Myometrial cell (primary cell): ENCODE data around the gene NAALADL2. TPM values are rescaled to one million over a fixed set of nuclear protein-coding genes. Genes with fewer than 3 reads are reported as not detected.

Experiments
- total RNA-seq: library from RNA; depleted of rRNA; stranded (reverse); fragments of >200 nt; gene quantifications from 2 replicates; pipeline ENCODE4 v1.2.3, GENCODE V29; 2015

NAALADL2 gene
- 0.86 and 0.89 TPM in 2 replicates for total RNA-seq

GRCh38 chr3:174859114-174859735, at the start of gene NAALADL2:
TSS of gene NAALADL2 (plus strand) at chr3:174859334.

